HG03378 (cell line): ENCODE data around the gene STK10.
A peak's percentile ranks its signal among the peaks of the same experiment; 100 is the strongest.

ENCODE experiments used
- ATAC-seq: cut with Tn5 transposase; IDR thresholded peaks from one replicate; pipeline ENCODE4 v1.9.1; 2021; ENCODE audit warnings: mild to moderate bottlenecking, moderate library complexity; ENCODE audit not compliant: unreplicated experiment

Gene STK10

DNA sequence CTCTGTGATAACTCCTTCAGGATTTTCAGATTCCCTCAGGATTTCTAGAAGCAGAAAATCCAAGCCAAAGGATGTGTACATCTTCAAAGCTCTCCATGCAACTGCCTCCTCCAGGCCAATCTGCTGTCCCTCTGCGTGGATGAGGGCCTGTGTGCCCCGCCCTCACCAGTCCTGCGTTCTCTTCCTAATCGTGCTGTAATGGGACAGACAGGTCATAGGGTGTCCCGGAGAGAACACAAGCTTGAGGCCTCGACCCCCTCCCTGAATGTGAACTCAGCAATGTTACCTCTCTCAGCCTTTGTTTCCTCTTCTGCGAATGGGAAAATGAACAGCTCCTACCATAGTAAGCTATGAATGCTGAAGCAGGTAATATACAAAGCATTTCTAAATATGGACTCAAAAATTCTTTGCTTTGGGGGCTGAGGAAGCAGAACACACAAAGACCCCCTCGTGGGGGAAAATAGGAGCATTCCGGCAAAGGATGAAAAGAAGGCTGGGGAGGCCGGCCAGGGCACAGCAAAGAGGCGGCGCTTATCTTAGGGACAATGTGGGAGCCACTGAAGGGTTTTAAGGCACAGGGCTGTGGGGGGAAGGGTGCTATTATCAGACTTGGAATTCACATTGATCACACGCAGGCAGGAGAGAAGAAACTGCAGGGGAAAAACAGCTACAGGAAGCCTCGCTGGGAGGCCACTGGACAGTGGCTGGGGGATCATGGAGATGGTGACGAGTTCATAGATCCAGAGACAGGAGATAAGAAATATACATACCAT is 124.4 kb downstream of the STK10 start:
- ATAC-seq, result no peak

DNA sequence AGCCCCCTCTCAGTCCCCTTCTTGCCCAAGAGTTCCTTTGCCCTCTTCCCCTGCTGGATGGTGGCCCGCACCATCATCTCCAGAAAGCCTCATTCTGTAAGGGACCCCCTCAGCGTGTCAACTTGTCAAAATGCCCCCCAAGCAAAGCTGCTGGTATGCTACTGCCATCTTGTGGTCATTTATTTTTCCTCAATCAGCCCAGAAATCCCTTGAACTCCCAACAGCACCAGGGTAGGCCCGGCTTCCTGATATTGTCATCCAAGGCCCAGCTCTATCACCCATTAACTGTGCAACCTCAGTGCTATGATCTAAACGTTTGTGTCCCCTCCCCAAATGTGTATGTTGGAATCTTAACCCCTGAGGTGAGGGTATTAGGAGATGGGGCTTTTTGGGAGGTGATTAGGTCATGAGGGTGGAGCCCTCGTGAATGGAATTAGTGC is 128.3 kb downstream of the STK10 start:
- ATAC-seq, result no peak

DNA sequence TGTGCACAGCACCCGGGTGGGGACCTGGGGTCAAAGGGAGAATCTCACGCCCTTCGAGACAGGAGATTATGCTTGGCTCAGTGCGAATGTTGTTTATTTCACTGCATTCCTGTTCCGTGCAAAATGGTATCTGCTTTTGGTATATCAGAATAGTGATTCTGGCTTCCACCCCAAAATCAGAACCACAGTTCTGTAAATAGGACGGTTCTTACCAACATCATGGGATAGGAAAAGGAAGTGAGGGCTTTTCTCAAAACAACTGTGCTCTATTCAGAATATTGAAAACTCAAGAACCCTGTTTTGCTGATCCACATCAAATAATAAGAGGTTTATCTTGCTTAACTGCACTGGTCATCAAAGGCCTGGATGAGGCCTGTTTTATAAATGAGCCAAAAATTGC is 129.9 kb downstream of the STK10 start:
- ATAC-seq, result no peak

DNA sequence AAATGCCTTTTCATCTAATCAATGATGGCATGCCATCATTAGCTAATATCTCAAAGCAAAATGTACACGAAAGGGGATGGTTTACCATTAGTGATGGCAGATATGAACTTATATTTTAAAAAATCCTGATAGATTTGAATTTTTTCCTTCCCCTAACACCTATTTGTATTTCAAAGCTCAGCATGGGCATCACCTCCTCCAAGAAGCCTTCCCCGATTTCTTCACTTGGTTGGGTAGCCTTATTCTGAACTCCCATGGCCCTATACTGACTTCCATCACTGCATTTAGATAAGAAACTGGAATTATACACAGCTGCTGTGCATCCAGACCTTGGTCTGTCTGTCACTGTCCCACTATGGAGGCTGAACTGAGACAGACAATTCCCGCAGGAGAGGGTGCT is 132.0 kb downstream of the STK10 start:
- ATAC-seq, result no peak

- no peak for ATAC-seq
Measured at GRCh38 chr5:172055421-172055820, 132.6 kb downstream of the STK10 start.

- ATAC-seq, result no peak
Measured at GRCh38 chr5:172054611-172055153, 133.3 kb downstream of the STK10 start.

GRCh38 chr5:172052450-172053236 is 135.4 kb downstream of the STK10 start:
- no peak for ATAC-seq

GRCh38 chr5:172051643-172052339 is 136.2 kb downstream of the STK10 start:
- ATAC-seq, result no peak

DNA sequence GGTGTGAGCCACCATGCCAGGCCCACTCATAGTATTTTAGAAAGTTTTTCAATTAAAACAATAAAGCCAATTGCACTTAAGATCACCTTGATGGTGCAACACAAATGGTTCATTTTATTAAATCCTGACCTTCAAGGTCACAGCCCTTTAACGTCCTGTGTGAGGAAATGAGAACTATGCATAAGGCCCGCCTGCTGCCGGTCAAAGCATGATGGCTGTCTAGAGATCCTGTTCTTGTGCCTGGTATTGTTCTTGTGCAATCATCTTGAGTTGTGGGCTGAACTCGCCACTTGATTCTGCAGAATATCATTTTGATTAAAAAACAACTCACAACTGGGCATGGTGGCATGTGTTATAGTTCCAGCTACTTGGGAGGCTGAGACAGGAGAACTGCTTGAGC is 137.9 kb downstream of the STK10 start:
- ATAC-seq, result no peak

DNA sequence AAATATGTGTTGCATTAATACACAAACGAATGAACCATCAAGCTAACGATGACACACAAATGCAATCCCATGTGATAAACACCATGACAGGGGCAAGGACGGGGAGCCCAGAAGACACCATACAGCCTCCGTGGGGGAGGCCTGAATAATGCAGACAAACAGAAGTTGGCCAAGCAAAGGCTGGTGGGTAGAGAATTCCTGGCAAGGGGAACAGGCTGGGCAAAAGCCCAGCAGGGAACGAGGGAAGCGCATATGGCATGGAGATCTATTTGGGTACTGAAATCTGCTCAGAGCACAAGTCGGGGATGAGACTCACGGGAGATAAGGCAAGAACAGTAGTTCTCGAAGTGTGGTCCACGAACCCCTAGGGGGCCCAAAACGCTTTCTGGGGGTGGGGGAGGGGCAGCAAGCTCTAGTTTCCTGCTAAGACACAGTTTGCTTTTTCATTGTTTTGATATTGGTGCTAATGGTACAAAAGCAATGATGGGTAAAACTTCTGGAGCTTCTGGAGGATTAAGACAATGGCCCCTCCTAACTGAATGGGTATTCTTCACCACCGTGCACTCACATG is 138.7 kb downstream of the STK10 start:
- no peak for ATAC-seq

DNA sequence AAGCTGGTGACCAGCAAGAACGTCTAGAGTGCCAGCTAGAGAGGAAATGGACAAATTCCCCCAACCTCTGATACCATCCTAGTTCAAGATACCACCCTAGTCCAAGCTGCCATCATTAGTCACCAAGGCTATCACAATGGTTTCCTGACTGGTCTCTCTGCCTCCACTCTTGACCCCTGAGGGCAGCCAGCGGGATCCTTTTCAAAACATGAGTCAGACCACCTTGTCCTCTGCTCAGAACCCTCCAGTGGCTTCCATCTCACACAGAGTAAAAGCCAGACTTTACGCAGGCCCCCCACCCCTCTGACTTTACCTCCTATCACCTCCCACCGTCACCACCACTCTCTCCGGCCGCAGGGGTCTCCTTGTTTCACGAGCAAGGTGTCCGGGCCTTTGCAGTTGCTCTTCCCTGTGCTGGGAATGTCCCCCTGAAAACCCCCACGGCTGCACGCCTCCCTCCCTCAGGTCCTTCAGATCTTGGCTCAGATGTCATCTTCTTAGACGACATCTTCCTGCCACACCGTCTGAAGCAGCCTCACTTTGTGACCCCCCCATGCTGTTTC is 139.4 kb downstream of the STK10 start:
- no peak for ATAC-seq

DNA sequence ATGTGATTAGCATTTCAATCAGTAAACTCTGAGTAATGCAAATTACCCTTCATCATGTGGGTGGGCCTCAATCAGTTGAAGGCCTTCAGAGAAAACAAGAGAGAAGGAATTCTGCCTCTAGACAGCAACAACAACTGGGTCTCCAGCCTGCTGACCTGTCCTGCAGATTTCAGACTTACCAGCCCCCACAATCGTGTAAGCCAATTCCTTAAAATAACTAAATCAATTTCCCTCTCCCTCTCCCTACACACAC is 139.9 kb downstream of the STK10 start:
- no peak for ATAC-seq

GRCh38 chr5:172046593-172046992 is 141.4 kb downstream of the STK10 start:
- no peak for ATAC-seq

- no peak for ATAC-seq
Measured at GRCh38 chr5:172045315-172045632, 142.8 kb downstream of the STK10 start.

DNA sequence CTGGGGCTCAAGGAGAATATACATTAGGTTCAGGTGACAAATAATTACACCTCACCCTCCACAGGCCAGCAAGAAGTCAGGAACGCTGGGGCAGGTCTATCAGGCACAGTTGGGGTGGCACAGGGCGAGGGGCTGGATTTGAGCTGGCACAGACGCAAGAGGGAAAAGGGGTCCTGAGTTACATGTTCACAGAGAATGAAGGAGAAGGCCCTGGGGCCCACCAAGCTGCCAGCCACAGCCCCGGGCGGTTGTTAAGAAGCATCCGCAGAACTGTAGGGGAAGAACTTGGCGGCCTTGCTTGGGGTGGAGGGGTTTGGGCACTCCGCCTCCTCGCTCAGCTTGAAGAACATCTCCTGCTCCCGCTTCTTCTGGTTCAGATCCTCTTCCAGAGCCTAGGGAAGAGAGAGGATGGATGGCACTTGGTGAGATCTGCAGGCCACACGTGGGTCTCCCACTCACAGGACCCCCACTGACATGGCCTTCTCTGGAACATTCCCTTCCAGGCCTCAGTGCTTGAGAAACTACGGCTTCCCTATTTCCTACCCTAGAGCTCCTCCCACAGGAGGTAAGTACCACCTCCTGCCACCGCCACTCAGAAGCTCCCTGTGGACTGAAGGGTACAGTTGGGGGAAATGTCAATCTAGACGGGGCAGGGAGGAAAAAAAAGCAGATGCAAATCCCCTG is 143.3 kb downstream of the STK10 start:
- no peak for ATAC-seq

DNA sequence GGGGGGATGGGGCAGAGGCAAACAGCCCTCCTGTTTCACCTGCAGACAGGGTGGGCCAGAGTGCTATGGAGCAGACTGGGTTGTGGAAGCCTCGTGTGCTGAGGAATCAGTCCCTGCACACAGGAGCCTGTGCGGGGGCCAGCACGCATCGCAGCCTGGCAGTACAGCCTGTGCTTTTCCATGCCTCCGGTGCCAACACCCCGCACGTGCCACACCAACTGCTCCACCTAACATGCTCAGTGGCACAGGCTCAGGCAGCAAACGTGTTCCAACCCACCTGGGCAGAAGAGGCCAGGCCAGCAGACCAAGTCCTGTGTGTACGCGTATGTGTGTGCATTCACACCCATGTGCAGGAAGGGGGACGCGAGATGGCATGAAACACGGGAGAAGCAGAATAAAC is 144.2 kb downstream of the STK10 start:
- no peak for ATAC-seq

DNA sequence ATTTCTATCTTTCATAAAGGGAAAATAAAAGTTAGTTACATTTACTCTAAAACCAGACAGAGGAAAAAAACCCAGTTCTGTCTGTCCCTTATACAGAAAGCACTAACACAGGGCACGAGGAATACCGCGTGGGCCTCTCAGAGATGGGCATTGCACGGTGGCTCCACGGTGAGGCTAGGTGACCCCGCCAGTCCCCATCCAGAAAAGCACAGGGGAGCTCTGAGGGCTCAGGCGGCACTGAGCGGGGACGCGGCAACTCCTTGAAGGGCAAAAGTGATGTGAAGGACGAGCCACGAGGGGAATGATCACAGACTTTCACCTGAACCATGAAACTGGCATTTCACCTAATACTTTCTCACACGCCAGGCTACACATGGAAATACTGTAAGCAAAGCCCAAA is 145.8 kb downstream of the STK10 start:
- ATAC-seq, result no peak

GRCh38 chr5:172038167-172038566 is 149.9 kb downstream of the STK10 start:
- ATAC-seq, result no peak

GRCh38 chr5:172035049-172035448 is 153.0 kb downstream of the STK10 start:
- ATAC-seq, result peak; percentile 89

GRCh38 chr5:172031894-172032461 is 156.0 kb downstream of the STK10 start:
- ATAC-seq, result no peak
